Retinal pigment epithelial cell (primary cell): ENCODE measurements around the gene ING3.

ENCODE experiments used
- DNase-seq: peaks from one replicate; pipeline ENCODE4 v3.0.0-alpha.2; 2010; ENCODE audit warnings: low read depth
- H3K4me3 ChIP-seq: 2 replicates; pipeline ENCODE4 v1.5.1; 2011; ENCODE audit warnings: mild to moderate bottlenecking, low read length, control low read depth, moderate library complexity
- TF ChIP-seq, protein P1 (sequence below): conservative IDR thresholded peaks from 2 replicates; pipeline ENCODE4 v1.5.1; 2011; ENCODE audit warnings: low read depth, low read length, control low read depth, inconsistent platforms

Gene ING3

DNA sequence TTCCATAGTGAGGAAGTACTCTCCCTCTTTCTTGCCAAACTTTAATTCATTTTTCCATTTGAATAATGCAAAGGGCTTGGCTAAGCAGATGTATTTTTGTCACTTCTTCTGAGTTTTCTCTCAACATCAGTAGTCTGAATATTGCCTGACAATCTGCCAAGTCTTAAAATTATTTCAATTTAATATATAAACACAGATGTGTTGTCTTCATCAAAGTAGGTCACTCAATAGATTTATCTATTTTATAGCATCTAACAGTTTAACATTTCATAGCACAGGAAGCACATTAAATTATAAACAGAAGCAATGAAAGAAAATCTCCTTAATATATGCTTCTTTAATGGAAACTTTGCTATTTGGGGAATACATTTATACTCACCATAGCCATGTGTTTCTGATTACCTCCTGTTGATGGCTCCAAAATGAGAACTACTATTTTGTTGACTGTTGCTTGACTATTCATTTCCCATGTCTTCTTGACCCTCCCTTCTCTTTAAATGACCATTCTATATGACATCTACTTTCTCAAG, 42.5 kb downstream of the ING3 start:
- H3K4me3 ChIP-seq, result no peak overlapping the region
- TF ChIP-seq, protein P1, sequence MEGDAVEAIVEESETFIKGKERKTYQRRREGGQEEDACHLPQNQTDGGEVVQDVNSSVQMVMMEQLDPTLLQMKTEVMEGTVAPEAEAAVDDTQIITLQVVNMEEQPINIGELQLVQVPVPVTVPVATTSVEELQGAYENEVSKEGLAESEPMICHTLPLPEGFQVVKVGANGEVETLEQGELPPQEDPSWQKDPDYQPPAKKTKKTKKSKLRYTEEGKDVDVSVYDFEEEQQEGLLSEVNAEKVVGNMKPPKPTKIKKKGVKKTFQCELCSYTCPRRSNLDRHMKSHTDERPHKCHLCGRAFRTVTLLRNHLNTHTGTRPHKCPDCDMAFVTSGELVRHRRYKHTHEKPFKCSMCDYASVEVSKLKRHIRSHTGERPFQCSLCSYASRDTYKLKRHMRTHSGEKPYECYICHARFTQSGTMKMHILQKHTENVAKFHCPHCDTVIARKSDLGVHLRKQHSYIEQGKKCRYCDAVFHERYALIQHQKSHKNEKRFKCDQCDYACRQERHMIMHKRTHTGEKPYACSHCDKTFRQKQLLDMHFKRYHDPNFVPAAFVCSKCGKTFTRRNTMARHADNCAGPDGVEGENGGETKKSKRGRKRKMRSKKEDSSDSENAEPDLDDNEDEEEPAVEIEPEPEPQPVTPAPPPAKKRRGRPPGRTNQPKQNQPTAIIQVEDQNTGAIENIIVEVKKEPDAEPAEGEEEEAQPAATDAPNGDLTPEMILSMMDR, result no peak
- DNase-seq, result no peak

DNA sequence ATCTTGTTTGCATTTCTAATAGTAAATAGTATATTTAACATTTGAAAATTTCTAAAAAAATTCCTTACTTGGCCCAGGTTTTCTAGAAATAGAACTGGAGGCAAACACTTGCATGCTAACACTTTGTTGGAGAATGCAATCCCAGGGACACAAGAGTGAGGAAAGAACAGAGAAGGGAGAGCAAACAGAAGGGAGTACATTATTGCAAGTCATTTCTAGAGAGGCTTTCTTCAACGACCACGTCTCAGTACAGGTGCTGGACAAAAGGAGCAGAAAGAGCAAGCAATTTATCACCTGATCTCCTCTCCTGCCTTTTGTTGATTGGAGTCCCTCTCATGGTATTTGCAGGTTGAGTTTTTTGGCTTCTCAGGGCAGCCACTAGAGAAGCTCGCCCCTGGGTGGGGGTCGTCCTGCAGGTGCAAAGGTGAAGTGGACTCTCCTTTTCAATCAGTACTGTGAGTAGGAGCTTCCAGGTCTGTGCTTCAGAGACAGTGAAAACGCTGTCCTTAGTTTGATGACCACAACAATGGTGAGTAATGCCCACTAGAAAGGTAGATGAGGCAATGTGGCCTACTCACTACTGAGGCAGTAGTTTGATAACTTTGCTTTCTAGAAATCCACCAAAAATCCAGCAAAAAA, 43.1 kb downstream of the ING3 start:
- H3K4me3 ChIP-seq, result no peak overlapping the region

DNA sequence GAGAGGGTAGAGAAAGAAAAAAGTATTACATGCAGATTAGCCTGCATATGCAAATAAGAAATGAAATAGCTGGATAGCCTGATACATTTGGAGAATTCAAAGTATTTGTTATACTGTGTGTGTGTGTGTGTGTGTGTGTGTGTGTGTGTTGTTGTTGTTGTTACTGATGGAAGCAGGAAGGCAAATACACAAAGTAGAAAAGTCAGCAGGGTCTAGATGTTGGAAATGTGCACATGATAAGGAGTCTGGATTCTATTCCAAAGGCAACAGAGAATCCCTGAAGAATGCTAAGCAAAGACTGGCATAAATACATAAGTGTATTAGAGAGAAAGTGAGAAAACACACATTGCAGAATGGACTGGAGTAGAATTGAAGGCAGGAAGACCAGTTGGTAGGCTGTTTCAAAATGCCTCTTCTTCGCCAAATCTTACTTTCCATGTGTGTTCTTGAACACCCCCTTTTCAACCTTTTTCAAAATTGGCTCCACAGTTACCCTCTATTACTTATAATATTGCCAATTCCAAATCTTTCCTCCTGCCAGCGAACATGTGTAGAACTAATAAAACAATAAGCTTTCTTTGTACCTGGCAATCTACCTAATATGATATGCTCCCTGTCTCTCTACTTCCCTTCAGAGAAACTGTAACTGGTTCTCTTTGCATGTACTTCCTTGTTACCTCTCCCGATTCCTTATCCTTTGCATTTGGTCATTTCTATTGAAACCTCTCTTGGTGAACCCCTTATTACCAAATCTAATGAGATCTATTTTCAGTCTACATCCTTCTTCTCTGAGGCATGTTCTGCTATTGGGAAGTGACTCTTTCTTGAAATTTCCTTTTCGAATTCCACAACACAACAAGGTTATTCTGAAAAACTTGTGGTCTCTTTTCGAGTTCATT, 44.2 kb downstream of the ING3 start:
- H3K4me3 ChIP-seq, result no peak overlapping the region
- TF ChIP-seq, protein P1, result no peak
- DNase-seq, result no peak

More for the DNA sequence above, 43.1 kb downstream of the ING3 start:
- no peak for DNase-seq
- TF ChIP-seq, protein P1, result no peak

DNA sequence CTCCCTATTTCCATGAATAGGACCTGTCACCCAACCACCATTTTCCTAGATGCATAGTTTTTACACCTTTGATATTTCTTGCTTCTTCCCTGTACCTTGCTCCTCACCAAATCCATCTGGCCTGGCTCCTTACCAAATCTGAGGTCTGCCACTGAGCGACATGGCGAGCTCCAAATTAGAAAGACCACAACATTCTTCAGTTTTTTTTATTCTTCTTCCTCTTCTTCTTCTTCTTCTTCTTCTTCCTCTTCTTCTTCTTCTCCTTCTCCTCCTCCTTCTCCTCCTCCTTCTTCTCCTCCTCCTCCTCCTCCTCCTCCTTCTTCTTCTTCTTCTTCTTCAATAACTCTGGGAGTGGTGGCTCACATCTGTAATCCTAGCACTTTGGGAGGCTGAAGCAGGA, 45.1 kb downstream of the ING3 start:
- no peak for DNase-seq

DNA sequence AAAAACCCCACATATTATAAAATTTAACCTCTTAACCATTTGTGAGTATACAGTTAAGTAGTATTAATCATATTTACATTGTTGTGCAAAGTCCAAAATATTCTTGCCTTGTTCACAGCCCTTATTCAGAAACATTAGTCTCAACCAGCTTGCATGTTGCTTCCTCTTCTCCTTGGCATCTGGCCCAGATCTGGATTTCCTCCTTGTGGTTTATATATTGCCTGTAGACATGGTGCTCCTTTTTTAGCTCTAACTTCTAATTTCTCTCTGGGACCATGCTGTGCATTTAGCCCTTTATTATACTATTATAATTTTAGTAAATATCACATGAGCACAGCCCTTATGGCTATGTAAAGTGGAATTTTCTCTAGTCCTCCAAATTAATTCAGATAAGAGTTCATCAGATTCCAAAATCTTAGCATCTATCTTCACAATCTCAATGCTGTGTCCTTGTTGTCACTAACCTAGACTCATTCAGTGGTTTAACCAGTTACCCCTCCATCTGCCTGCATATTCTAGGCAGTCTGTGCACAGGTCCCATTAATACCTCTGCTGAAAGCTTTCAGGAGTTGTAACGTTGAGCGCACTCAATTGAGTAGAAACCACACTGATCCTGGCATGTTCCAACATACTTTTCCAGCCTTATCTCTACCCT, 45.9 kb downstream of the ING3 start:
- TF ChIP-seq, protein P1, result no peak
- peak; percentile 70 for DNase-seq
- no peak overlapping the region for H3K4me3 ChIP-seq

More for the DNA sequence above, 45.1 kb downstream of the ING3 start:
- TF ChIP-seq, protein P1, result no peak
- no peak overlapping the region for H3K4me3 ChIP-seq

DNA sequence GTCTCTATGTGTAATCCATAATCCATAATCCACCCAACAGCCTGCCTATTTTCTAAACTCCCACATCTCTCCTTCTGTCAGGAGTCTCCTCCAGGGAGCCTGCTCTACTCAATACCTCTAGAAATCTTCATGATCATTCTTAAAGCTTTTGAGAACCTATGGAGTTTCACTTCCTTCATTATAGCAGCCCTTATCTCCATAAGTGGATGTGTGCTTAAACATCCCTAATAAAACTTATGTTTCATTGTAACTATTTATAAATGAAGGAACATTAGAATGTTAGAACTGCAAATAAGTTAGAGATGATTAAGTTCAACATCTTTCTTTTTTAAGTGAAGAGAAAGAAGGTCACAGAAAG, 46.4 kb downstream of the ING3 start:
- TF ChIP-seq, protein P1, result no peak
- no peak for DNase-seq
- H3K4me3 ChIP-seq, result no peak overlapping the region
